HepG2 (cell line): ENCODE results near the gene SNAPC3. TPM values are rescaled to one million over a fixed set of nuclear protein-coding genes. Genes with fewer than 3 reads are reported as not detected.

ENCODE experiments used
- ATAC-seq: fragments of 200-7000 bp; cut with Tn5 transposase; 3 replicates; pipeline ENCODE4 v1.9.1; 2020; ENCODE audit warnings: mild to moderate bottlenecking, moderate library complexity
- BruUV-seq: library from RNA; stranded (reverse); fragments of 400-500 nt; replicated peaks from 2 replicates; lab custom pipeline; 2021; lab: Mats Ljungman, UMichigan
- CTCF ChIA-PET: fragments of 300-600 bp; formaldehyde crosslinking; extraction: SDS; loops from one replicate; lab custom pipeline; 2021; ENCODE audit warnings: low total read pairs, inconsistent platforms, low intra/inter-chr PET ratio; lab: Yijun Ruan, JAX
- POLR2A ChIA-PET: fragments of 350-600 bp; sonication (Branson Sonifier 250); formaldehyde crosslinking; loops from one replicate; lab custom pipeline; 2020; ENCODE audit warnings: antibody characterized with exemption, inconsistent platforms; lab: Yijun Ruan, JAX
- DNase-seq: peaks from one replicate; pipeline ENCODE4 v3.0.0-alpha.2; 2015; ENCODE audit warnings: low spot score
- FAIRE-seq: peaks from 3 replicates; lab custom pipeline; 2011; peaks lifted over from hg19 to GRCh38; lab: Jason Lieb, UNC
- H2AFZ ChIP-seq: one replicate; pipeline ENCODE4 v1.6.1; 2011; ENCODE audit warnings: low read length, inconsistent platforms
- H3K27ac ChIP-seq: fragments of 300-600 bp; 3 replicates; pipeline ENCODE4 v1.8.0; 2011; ENCODE audit warnings: mixed run types, mild to moderate bottlenecking, mixed read lengths, low read length, inconsistent platforms; ENCODE audit not compliant: insufficient read depth; ENCODE audit errors: extremely low read length
- H3K27me3 ChIP-seq, 2 experiments: fragments of 200-600 bp in 1 of 2; 2 replicates in 1 of 2; 3 replicates in 1 of 2; pipeline versions ENCODE4 v1.6.0 to v1.8.0; 2011; ENCODE audit warnings: low read length in 2 of 2, mild to moderate bottlenecking in 2 of 2, moderate library complexity in 2 of 2, inconsistent platforms in 1 of 2; ENCODE audit not compliant: insufficient read depth in 2 of 2, control insufficient read depth in 1 of 2
- H3K36me3 ChIP-seq, 2 experiments: fragments of 200-600 bp in 1 of 2; replicated peaks in 1 of 2; 2 replicates in 1 of 2; 3 replicates in 1 of 2; pipeline versions ENCODE4 v1.5.1 to v1.8.0; 2011; ENCODE audit warnings: low read length in 2 of 2, inconsistent platforms in 1 of 2; ENCODE audit not compliant: insufficient read depth in 2 of 2, control insufficient read depth in 1 of 2
- H3K4me1 ChIP-seq: 2 replicates; pipeline ENCODE4 v1.5.1; 2012; ENCODE audit warnings: low read length, inconsistent platforms; ENCODE audit not compliant: insufficient read depth
- H3K4me2 ChIP-seq: 2 replicates; pipeline ENCODE4 v1.6.0; 2011; ENCODE audit warnings: low read depth, low read length, inconsistent platforms
- H3K4me3 ChIP-seq, 3 experiments: fragments of 200-600 bp in 1 of 3; sonication (generic), shearing (Covaris generic) in 1 of 3; replicated peaks in 1 of 3; 2 replicates each; pipeline ENCODE4 v1.5.1; 2011 to 2016; ENCODE audit warnings: low read length in 3 of 3, inconsistent platforms in 2 of 3, low read depth in 2 of 3, mild to moderate bottlenecking in 2 of 3, control low read depth in 1 of 3, mixed read lengths in 1 of 3; ENCODE audit not compliant: insufficient read depth in 1 of 3
- H3K79me2 ChIP-seq: one replicate; pipeline ENCODE4 v1.6.1; 2011; ENCODE audit warnings: low read length, inconsistent platforms; ENCODE audit not compliant: insufficient read depth
- H3K9ac ChIP-seq: 2 replicates; pipeline ENCODE4 v1.6.0; 2011; ENCODE audit warnings: mild to moderate bottlenecking, low read depth, low read length, inconsistent platforms; ENCODE audit not compliant: insufficient read depth
- H3K9me3 ChIP-seq: 2 replicates; pipeline ENCODE4 v1.5.1; 2012; ENCODE audit warnings: mild to moderate bottlenecking, low read length
- H4K20me1 ChIP-seq: 2 replicates; pipeline ENCODE4 v1.6.0; 2011; ENCODE audit warnings: inconsistent platforms, mild to moderate bottlenecking, low read length, moderate library complexity; ENCODE audit not compliant: insufficient read depth
- ATF4 ChIP-seq, 2 experiments: fragments of 450-650 bp in 1 of 2; sonication (generic) in 1 of 2; formaldehyde crosslinking; IDR thresholded peaks; 2 replicates each; pipeline versions ENCODE4 v1.5.0 to v1.8.0; 2020 to 2022; ENCODE audit warnings: mild to moderate bottlenecking in 1 of 2, missing genetic modification reagents in 1 of 2
- ATF5 ChIP-seq: sonication (generic); formaldehyde crosslinking; IDR thresholded peaks from 2 replicates; pipeline ENCODE4 v1.4.0; 2020; ENCODE audit warnings: mild to moderate bottlenecking, low read depth, missing genetic modification reagents
- CEBPB ChIP-seq: IDR thresholded peaks from 2 replicates; pipeline ENCODE4 v1.6.1; 2011; ENCODE audit warnings: low read depth, low read length, improper control_type of control experiment, borderline replicate concordance
- DBP ChIP-seq: sonication (generic); formaldehyde crosslinking; IDR thresholded peaks from 2 replicates; pipeline ENCODE4 v1.4.0; 2020; ENCODE audit warnings: missing genetic modification reagents; ENCODE audit errors: not compliant biosample characterization
- FOSL2 ChIP-seq: sonication (generic); formaldehyde crosslinking; IDR thresholded peaks from 2 replicates; pipeline ENCODE4 v1.4.0; 2020; ENCODE audit warnings: missing genetic modification reagents
- HOXA7 ChIP-seq: sonication (generic); formaldehyde crosslinking; IDR thresholded peaks from 2 replicates; pipeline ENCODE4 v1.8.1; 2022; ENCODE audit warnings: mild to moderate bottlenecking, missing genetic modification reagents, moderate library complexity
- MLX ChIP-seq: IDR thresholded peaks from 2 replicates; pipeline ENCODE4 v1.6.1; 2016
- MXI1 ChIP-seq: IDR thresholded peaks from 3 replicates; pipeline ENCODE4 v1.6.1; 2012; ENCODE audit warnings: low read depth, low read length, inconsistent platforms, borderline replicate concordance
- NCOA1 ChIP-seq: sonication (generic); formaldehyde crosslinking; IDR thresholded peaks from 2 replicates; pipeline ENCODE4 v1.9.0; 2021; ENCODE audit warnings: missing genetic modification reagents
- NCOA5 ChIP-seq: sonication (generic); formaldehyde crosslinking; IDR thresholded peaks from 2 replicates; pipeline ENCODE4 v1.4.0; 2020; ENCODE audit warnings: missing genetic modification reagents
- TBX2 ChIP-seq: sonication (generic); formaldehyde crosslinking; IDR thresholded peaks from 2 replicates; pipeline ENCODE4 v1.5.0; 2020; ENCODE audit warnings: missing genetic modification reagents, mild to moderate bottlenecking, borderline replicate concordance
- ZNF703 ChIP-seq: sonication (generic); formaldehyde crosslinking; IDR thresholded peaks from 2 replicates; pipeline ENCODE4 v1.5.1; 2020; ENCODE audit warnings: missing genetic modification reagents, mild to moderate bottlenecking, moderate library complexity, borderline replicate concordance
- WGBS: methylation state at CpG from one replicate; pipeline ENCODE4 v1.1.6; 2017; ENCODE audit warnings: low lambda C conversion rate; 5-methylcytosine and 5-hydroxymethylcytosine counted together
- in situ Hi-C: cut with HindIII; loops from 2 replicates; pipeline ENCODE4 v1.10.0; 2017; ENCODE audit warnings: low pct_unique_long_range_greater_than_20kb; ENCODE audit not compliant: extremely low pct_ligation_motif_present
- intact Hi-C: fragments of 100-400 bp; cut with micrococcal nuclease; formaldehyde crosslinking; loops from one replicate; pipeline ENCODE4 v1.10.0; 2022; ENCODE audit not compliant: unreplicated experiment
- polyA plus RNA-seq, 8 experiments: library from polyadenylated mRNA; depleted of rRNA in 3 of 8; stranded (reverse) in 7 of 8; unstranded in 1 of 8; fragments of >200 nt; fragmentation: Illumina TruSeq in 4 of 8; extraction: Trizol in 4 of 8; gene quantifications; 2 replicates each; pipeline versions ENCODE4 v1.2.1 to v1.2.3, GENCODE V29; 2011 to 2016; ENCODE audit warnings: low read depth in 4 of 8, missing spikeins in 1 of 8, mixed read lengths in 1 of 8; ENCODE audit not compliant: insufficient read depth in 1 of 8
- total RNA-seq, 5 experiments: library from RNA; depleted of rRNA; stranded (reverse); fragments of >200 nt; fragmentation: Illumina TruSeq; extraction: Trizol; gene quantifications; 2 replicates each; pipeline ENCODE4 v1.2.3, GENCODE V29; 2016; ENCODE audit warnings: low read depth in 1 of 5
- TF ChIP-seq, protein P1 (sequence below): sonication (generic); formaldehyde crosslinking; IDR thresholded peaks from 2 replicates; pipeline ENCODE4 v1.8.0; 2022; ENCODE audit warnings: mild to moderate bottlenecking, missing genetic modification reagents

SNAPC3 gene
- total and polyA plus RNA-seq, 2 of the 13 experiments (the other 11 are each of a cell fraction or from before 2014, with no cell fraction given) = 25.6 to 26.0 TPM

DNA sequence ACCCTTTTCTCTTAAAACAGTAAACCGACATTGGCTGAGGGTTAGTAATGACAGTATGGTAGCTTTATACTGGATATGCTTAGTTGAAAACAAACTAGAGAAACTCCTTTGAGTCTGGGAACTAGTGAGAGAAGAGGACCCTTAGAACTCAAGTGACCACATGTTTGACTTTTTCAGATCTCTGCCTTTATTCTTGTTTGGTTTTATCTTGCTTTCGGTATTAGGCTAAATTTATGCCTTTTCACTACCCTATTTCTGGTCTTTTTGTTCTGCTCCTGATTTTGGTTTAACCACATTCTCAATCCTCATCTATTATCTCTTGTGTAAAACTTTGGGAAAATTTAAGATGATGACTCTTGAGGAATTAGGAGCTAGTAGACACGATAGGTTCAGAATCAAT is 11.0 kb downstream of the SNAPC3 start:
- FAIRE-seq = no peak
- Histone ChIP-seq H3K4me3 (no peak overlapping the region), H3K9ac (no peak overlapping the region), H3K9me3 (no peaks in the 10 kb centered on the region), H2AFZ (no peak overlapping the region), H3K27ac (no peak overlapping the region)
- in situ Hi-C loops = no loop called here
- 97% methylated on average over 3 of the region's 3 CpGs for WGBS
- CTCF ChIA-PET = no interaction called here
- no peak for TF ChIP-seq MLX (CRISPR knock-in tag)
- TF ChIP-seq, protein P1, sequence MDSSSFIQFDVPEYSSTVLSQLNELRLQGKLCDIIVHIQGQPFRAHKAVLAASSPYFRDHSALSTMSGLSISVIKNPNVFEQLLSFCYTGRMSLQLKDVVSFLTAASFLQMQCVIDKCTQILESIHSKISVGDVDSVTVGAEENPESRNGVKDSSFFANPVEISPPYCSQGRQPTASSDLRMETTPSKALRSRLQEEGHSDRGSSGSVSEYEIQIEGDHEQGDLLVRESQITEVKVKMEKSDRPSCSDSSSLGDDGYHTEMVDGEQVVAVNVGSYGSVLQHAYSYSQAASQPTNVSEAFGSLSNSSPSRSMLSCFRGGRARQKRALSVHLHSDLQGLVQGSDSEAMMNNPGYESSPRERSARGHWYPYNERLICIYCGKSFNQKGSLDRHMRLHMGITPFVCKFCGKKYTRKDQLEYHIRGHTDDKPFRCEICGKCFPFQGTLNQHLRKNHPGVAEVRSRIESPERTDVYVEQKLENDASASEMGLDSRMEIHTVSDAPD = no peak
- TF ChIP-seq MXI1 = no peak
- TF ChIP-seq DBP = no peak
- no peak for TF ChIP-seq CEBPB
- no peak for TF ChIP-seq ATF5 (CRISPR knock-in tag)
- no peak for TF ChIP-seq FOSL2 (CRISPR knock-in tag)
- no peak for TF ChIP-seq NCOA1 (CRISPR knock-in tag)
- no peak for TF ChIP-seq ATF4 (CRISPR knock-in tag; IDR thresholded peaks at IDR 0.05)
- TF ChIP-seq HOXA7 = no peak
- TF ChIP-seq TBX2 (CRISPR knock-in tag) = no peak
- TF ChIP-seq ZNF703 (CRISPR knock-in tag) = no peak
- TF ChIP-seq NCOA5 (CRISPR knock-in tag) = no peak
- TF ChIP-seq, all 625 proteins: peak for 0
- BruUV-seq = no TSS peak
- intact Hi-C loops = no loop called here
- no peaks in the 10 kb centered on the region; the same call in 1 of the 2 replicates for H4K20me1 ChIP-seq
- no peak for ATAC-seq
- DNase-seq = no peak
- peaks cover 12% of the 10 kb centered on the region for H3K4me1 ChIP-seq
- H3K79me2 ChIP-seq = peaks cover 41% of the 10 kb centered on the region
- H3K27me3 ChIP-seq = no peaks in the 10 kb centered on the region
- peaks cover 3 to 49% of the 10 kb centered on the region in 2 experiments for H3K36me3 ChIP-seq
- no peak overlapping the region for H3K4me2 ChIP-seq
- POLR2A ChIA-PET = no interaction called here
